Upper lobe of left lung (tissue), 4 donors: ENCODE measurements around the gene GLRA1.

Experiments used
- CTCF ChIP-seq, 6 experiments: fragments of 450-650 bp in 4 of 6; fragments of 200-600 bp in 2 of 6; sonication (generic) in 2 of 6; IDR thresholded peaks; one replicate each; pipeline ENCODE4 v1.5.1; 2016 to 2019; ENCODE audit warnings: antibody characterized with exemption in 6 of 6
- POLR2AphosphoS5 ChIP-seq, 2 donors: sonication (generic); formaldehyde crosslinking; IDR thresholded peaks; one replicate each; pipeline ENCODE4 v1.5.1; 2017; ENCODE audit warnings: antibody characterized with exemption in 2 of 2

GRCh38 chr5:151886546-151887275 lies 37.9 kb downstream of the GLRA1 start:
- TF ChIP-seq CTCF (IDR thresholded peaks at IDR 0.05) (no peak), POLR2AphosphoS5 (IDR thresholded peaks at IDR 0.05) (no peak)
